Measurements from ENCODE around the gene SLC9A3. TPM values are rescaled to one million over a fixed set of nuclear protein-coding genes. Genes with fewer than 3 reads are reported as not detected.

Gene SLC9A3
- total RNA-seq, 1 experiment from 2014 or later = 1.9 TPM

DNA sequence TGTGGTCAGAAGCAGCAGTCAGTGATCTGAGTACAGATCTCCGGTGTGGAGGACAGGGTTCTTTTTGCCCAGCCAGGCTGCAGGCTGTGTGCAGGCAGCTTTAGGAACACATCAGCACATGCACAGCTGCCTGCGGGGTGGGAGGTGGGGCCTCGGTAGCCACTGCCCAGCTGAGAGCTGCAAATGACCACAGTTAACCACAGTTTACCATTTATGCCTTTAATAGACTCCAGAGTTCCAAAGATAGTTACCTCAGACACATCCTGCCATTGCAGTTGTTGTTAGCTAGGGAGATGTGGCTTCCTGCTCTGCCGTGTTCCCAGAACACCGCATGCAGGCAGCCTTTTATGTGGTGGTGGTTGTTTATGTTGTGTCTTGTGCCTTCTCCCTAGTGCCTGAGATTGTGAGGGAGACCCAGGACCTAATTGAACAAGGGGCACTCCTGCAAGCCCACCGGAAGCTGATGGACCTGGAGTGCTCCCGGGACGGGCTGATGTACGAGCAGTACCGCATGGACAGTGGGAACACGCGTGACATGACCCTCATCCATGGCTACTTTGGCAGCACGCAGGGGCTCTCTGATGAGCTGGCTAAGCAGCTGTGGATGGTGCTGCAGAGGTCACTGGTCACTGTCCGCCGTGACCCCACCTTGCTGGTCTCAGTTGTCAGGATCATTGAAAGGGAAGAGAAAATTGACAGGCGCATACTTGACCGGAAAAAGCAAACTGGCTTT lies 71.1 kb downstream of the SLC9A3 start:
- DNase-seq (ENCODE audit: low spot score) = no peak
- no peak for TF ChIP-seq EZH2 (IDR thresholded peaks at IDR 0.05; ENCODE audit: borderline replicate concordance, low read depth, low read length, poor library complexity, severe bottlenecking)
- TF ChIP-seq, protein P1, sequence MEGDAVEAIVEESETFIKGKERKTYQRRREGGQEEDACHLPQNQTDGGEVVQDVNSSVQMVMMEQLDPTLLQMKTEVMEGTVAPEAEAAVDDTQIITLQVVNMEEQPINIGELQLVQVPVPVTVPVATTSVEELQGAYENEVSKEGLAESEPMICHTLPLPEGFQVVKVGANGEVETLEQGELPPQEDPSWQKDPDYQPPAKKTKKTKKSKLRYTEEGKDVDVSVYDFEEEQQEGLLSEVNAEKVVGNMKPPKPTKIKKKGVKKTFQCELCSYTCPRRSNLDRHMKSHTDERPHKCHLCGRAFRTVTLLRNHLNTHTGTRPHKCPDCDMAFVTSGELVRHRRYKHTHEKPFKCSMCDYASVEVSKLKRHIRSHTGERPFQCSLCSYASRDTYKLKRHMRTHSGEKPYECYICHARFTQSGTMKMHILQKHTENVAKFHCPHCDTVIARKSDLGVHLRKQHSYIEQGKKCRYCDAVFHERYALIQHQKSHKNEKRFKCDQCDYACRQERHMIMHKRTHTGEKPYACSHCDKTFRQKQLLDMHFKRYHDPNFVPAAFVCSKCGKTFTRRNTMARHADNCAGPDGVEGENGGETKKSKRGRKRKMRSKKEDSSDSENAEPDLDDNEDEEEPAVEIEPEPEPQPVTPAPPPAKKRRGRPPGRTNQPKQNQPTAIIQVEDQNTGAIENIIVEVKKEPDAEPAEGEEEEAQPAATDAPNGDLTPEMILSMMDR (conservative IDR thresholded peaks at IDR 0.05; ENCODE audit: low read depth, low read length) = no peak

DNA sequence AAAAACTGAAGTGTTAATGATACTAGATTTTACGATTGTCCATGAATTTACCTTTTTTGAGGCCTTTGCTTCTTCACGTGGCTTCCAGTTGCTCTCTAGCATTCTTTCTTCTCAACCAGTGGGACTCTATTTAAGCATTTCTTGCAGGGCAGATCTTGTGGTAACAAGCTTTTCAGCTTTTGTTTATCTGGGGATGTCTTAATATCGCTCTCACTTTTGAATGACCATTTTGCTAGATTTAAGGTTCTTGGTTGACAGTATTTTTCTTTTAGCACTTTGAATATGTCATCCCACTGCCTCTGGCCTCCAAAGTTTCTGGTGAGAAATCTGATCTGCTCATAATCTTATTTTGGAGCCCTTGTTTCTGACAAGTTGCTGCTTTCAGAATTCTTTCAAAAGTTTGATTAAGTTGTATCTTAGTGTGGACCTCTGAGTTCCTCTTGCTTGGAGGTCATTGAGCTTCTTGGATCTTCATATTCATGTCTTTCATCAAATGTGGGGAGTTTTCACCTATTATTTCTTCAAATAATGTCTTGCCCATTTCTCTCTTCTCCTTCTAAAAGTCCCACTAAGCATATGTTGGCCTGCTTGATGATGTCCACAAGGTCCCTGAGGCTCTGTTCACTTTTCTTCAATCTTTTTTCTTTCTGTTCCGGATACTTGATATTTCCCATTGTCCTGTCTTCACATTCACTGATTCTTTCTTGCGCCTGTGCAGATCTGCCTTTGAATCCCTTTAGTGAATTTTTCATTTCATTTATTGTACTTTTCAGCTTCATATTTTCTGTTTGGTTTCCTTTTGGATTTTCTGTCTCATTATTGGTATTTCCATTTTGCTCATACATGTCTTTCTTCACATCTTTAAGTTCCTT lies 72.4 kb downstream of the SLC9A3 start:
- ChIA-PET CTCF (no interaction called here), POLR2A (ENCODE audit: low non-redundant PET) (no interaction called here)
- Histone ChIP-seq H3K4me3 (ENCODE audit: low read depth, low read length, poor library complexity, severe bottlenecking) (no peak overlapping the region), H3K27me3 (replicated peaks; ENCODE audit: insufficient read depth, low read depth, low read length, poor library complexity) (no peaks in the 10 kb centered on the region), H3K9me3 (ENCODE audit: low read depth, low read length, poor library complexity, severe bottlenecking) (peaks cover 10% of the 10 kb centered on the region), H3K27ac (ENCODE audit: low read depth, low read length, poor library complexity, severe bottlenecking) (no peak overlapping the region), H3K36me3 (ENCODE audit: insufficient read depth, low read length, poor library complexity, severe bottlenecking) (peaks cover 78% of the 10 kb centered on the region), H3K4me1 (ENCODE audit: insufficient read depth, low read length, poor library complexity, severe bottlenecking) (no peaks in the 10 kb centered on the region)
- intact Hi-C loops (cut with micrococcal nuclease; ENCODE audit: unreplicated experiment) = no loop called here
- BruUV-seq (replicated peaks) = no TSS peak
- no peak for DNase-seq (ENCODE audit: low spot score)
- TF ChIP-seq, protein P1 (conservative IDR thresholded peaks at IDR 0.05; ENCODE audit: low read depth, low read length) = no peak
- no peak for TF ChIP-seq EZH2 (IDR thresholded peaks at IDR 0.05; ENCODE audit: borderline replicate concordance, low read depth, low read length, poor library complexity, severe bottlenecking)

More for the DNA sequence above, 71.1 kb downstream of the SLC9A3 start:
- BruUV-seq (replicated peaks) = no TSS peak
- CTCF ChIA-PET = no interaction called here
- POLR2A ChIA-PET (ENCODE audit: low non-redundant PET) = no interaction called here
- H3K9me3 ChIP-seq (ENCODE audit: low read depth, low read length, poor library complexity, severe bottlenecking) = peaks cover 10% of the 10 kb centered on the region
- no peaks in the 10 kb centered on the region for H3K4me1 ChIP-seq (ENCODE audit: insufficient read depth, low read length, poor library complexity, severe bottlenecking)
- no peak overlapping the region for H3K4me3 ChIP-seq (ENCODE audit: low read depth, low read length, poor library complexity, severe bottlenecking)
- peaks cover 72% of the 10 kb centered on the region for H3K36me3 ChIP-seq (ENCODE audit: insufficient read depth, low read length, poor library complexity, severe bottlenecking)
- no peaks in the 10 kb centered on the region for H3K27me3 ChIP-seq (replicated peaks; ENCODE audit: insufficient read depth, low read depth, low read length, poor library complexity)
- intact Hi-C loops (cut with micrococcal nuclease; ENCODE audit: unreplicated experiment) = no loop called here
- H3K27ac ChIP-seq (ENCODE audit: low read depth, low read length, poor library complexity, severe bottlenecking) = no peak overlapping the region

DNA sequence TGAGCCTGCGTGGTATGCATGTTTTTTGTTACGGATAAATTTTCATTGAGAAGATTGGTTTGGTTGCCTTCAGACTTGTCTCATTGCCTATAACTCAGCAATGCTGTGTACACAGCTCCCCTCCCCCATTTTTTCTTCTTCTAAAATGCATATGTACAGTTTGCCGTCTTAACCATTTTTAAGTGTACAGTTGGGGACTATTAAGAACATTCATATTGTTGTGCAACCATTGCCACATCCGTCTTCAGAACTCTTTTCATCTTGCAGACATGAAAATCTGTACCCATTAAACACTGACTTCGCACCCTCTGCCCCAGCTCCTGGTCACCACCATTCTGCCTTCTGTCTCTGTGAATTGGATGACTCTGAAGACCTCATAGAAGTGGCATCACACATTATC lies 75.1 kb downstream of the SLC9A3 start:
- H3K9me3 ChIP-seq (ENCODE audit: low read depth, low read length, poor library complexity, severe bottlenecking) = peaks cover 10% of the 10 kb centered on the region
- ChIA-PET POLR2A (ENCODE audit: low non-redundant PET) (no interaction called here), CTCF (no interaction called here)
- TF ChIP-seq EZH2 (IDR thresholded peaks at IDR 0.05; ENCODE audit: borderline replicate concordance, low read depth, low read length, poor library complexity, severe bottlenecking) = no peak
- TF ChIP-seq, protein P1 (conservative IDR thresholded peaks at IDR 0.05; ENCODE audit: low read depth, low read length) = no peak
- H3K36me3 ChIP-seq (ENCODE audit: insufficient read depth, low read length, poor library complexity, severe bottlenecking) = peaks cover 76% of the 10 kb centered on the region
- BruUV-seq (replicated peaks) = no TSS peak
- intact Hi-C loops (cut with micrococcal nuclease; ENCODE audit: unreplicated experiment) = no loop called here
- H3K27me3 ChIP-seq (replicated peaks; ENCODE audit: insufficient read depth, low read depth, low read length, poor library complexity) = no peaks in the 10 kb centered on the region
- DNase-seq (ENCODE audit: low spot score) = no peak
- no peak overlapping the region for H3K4me3 ChIP-seq (ENCODE audit: low read depth, low read length, poor library complexity, severe bottlenecking)
- peaks cover 4% of the 10 kb centered on the region for H3K4me1 ChIP-seq (ENCODE audit: insufficient read depth, low read length, poor library complexity, severe bottlenecking)
- H3K27ac ChIP-seq (ENCODE audit: low read depth, low read length, poor library complexity, severe bottlenecking) = no peak overlapping the region

Data from A673 (cell line).